ENCODE results near the gene ZNF157.

DNA sequence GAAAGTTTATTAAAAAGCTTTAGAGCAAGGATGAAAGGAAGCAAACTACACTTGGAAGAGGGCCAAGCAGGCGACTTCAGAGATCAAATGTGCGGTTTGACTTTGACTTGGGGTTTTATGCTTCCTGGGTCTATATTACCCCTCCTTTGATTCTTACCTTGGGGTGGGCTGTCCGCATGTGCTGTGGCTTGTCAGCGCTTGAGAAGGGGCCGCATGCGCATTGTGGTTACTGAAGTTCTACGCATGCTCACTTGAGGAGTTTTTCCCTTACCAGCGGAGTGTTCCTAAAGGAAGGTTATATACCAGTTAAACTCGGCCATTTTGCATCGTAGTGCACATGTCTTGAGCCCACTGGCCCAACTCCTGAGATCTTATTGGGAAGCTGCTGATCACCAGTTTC lies 9.9 kb downstream of the ZNF157 start:
- no peak for TF ChIP-seq FOXK2 (IDR thresholded peaks at IDR 0.05)
- no peak for TF ChIP-seq BHLHE40 (IDR thresholded peaks at IDR 0.05; ENCODE audit: borderline replicate concordance)
- no peak for TF ChIP-seq FOXM1 (IDR thresholded peaks at IDR 0.05; ENCODE audit: borderline replicate concordance)
- no peak for TF ChIP-seq SP1 (IDR thresholded peaks at IDR 0.05)
- no peak for TF ChIP-seq ELF4 (IDR thresholded peaks at IDR 0.05)
